Measurements from ENCODE around the gene LPAR3.

- no peak for TF ChIP-seq CTCF (IDR thresholded peaks at IDR 0.05)
- no peak for TF ChIP-seq POLR2A (IDR thresholded peaks at IDR 0.05)
Observed at GRCh38 chr1:84912726-84913554, 19.9 kb upstream of the LPAR3 start.

All from tibial nerve (tissue), 3 donors.